HK-2 (cell line): ENCODE data around the gene DTNB.

ENCODE experiments used
- DNase-seq: peaks from one replicate; pipeline ENCODE4 v3.0.0-alpha.2; 2018; ENCODE audit not compliant: unreplicated experiment

DTNB gene

GRCh38 chr2:25460261-25460905 is 213.0 kb downstream of the DTNB start:
- DNase-seq, result no peak

GRCh38 chr2:25454824-25455611 is 218.4 kb downstream of the DTNB start:
- no peak for DNase-seq

- no peak for DNase-seq
Measured at GRCh38 chr2:25453199-25453905, 220.0 kb downstream of the DTNB start.

GRCh38 chr2:25448808-25449207 is 224.6 kb downstream of the DTNB start:
- DNase-seq, result no peak

- no peak for DNase-seq
Measured at GRCh38 chr2:25447018-25447417, 226.4 kb downstream of the DTNB start.

GRCh38 chr2:25446122-25446521 is 227.3 kb downstream of the DTNB start:
- DNase-seq, result no peak

- DNase-seq, result no peak
Measured at GRCh38 chr2:25445464-25445863, 227.9 kb downstream of the DTNB start.

- no peak for DNase-seq
Measured at GRCh38 chr2:25444608-25445270, 228.6 kb downstream of the DTNB start.

- DNase-seq, result no peak
Measured at GRCh38 chr2:25443766-25444165, 229.6 kb downstream of the DTNB start.

- DNase-seq, result no peak
Measured at GRCh38 chr2:25441353-25441752, 232.0 kb downstream of the DTNB start.

GRCh38 chr2:25438793-25439192 is 234.6 kb downstream of the DTNB start:
- DNase-seq, result no peak

GRCh38 chr2:25437881-25438662 is 235.3 kb downstream of the DTNB start:
- no peak for DNase-seq

GRCh38 chr2:25435421-25435820 is 238.0 kb downstream of the DTNB start:
- no peak for DNase-seq

- DNase-seq, result no peak
Measured at GRCh38 chr2:25431604-25432003, 241.8 kb downstream of the DTNB start.

GRCh38 chr2:25430556-25430955 is 242.8 kb downstream of the DTNB start:
- DNase-seq, result no peak

GRCh38 chr2:25426326-25426725 is 247.1 kb downstream of the DTNB start:
- no peak for DNase-seq

GRCh38 chr2:25424426-25425028 is 248.8 kb downstream of the DTNB start:
- DNase-seq, result no peak

GRCh38 chr2:25421820-25422411 is 251.5 kb downstream of the DTNB start:
- no peak for DNase-seq

- DNase-seq, result no peak
Measured at GRCh38 chr2:25421289-25421688, 252.1 kb downstream of the DTNB start.

- DNase-seq, result no peak
Measured at GRCh38 chr2:25420820-25421237, 252.5 kb downstream of the DTNB start.
